HepG2 (cell line): ENCODE data around the gene TFAP2B. TPM values are rescaled to one million over a fixed set of nuclear protein-coding genes. Genes with fewer than 3 reads are reported as not detected.
A peak's percentile ranks its signal among the peaks of the same experiment; 100 is the strongest.

Experiments
- ATAC-seq: fragments of 200-7000 bp; cut with Tn5 transposase; 3 replicates; pipeline ENCODE4 v1.9.1; 2020; ENCODE audit warnings: mild to moderate bottlenecking, moderate library complexity
- BruUV-seq: library from RNA; stranded (reverse); fragments of 400-500 nt; replicated peaks from 2 replicates; lab custom pipeline; 2021; lab: Mats Ljungman, UMichigan
- CTCF ChIA-PET: fragments of 300-600 bp; formaldehyde crosslinking; extraction: SDS; loops from one replicate; lab custom pipeline; 2021; ENCODE audit warnings: low total read pairs, inconsistent platforms, low intra/inter-chr PET ratio; lab: Yijun Ruan, JAX
- POLR2A ChIA-PET: fragments of 350-600 bp; sonication (Branson Sonifier 250); formaldehyde crosslinking; loops from one replicate; lab custom pipeline; 2020; ENCODE audit warnings: antibody characterized with exemption, inconsistent platforms; lab: Yijun Ruan, JAX
- DNase-seq: peaks from one replicate; pipeline ENCODE4 v3.0.0-alpha.2; 2015; ENCODE audit warnings: low spot score
- FAIRE-seq: peaks from 3 replicates; lab custom pipeline; 2011; peaks lifted over from hg19 to GRCh38; lab: Jason Lieb, UNC
- H2AFZ ChIP-seq: one replicate; pipeline ENCODE4 v1.6.1; 2011; ENCODE audit warnings: low read length, inconsistent platforms
- H3K27ac ChIP-seq: fragments of 300-600 bp; 3 replicates; pipeline ENCODE4 v1.8.0; 2011; ENCODE audit warnings: mixed run types, mild to moderate bottlenecking, mixed read lengths, low read length, inconsistent platforms; ENCODE audit not compliant: insufficient read depth; ENCODE audit errors: extremely low read length
- H3K27me3 ChIP-seq, 2 experiments: fragments of 200-600 bp in 1 of 2; 2 replicates in 1 of 2; 3 replicates in 1 of 2; pipeline versions ENCODE4 v1.6.0 to v1.8.0; 2011; ENCODE audit warnings: low read length in 2 of 2, mild to moderate bottlenecking in 2 of 2, moderate library complexity in 2 of 2, inconsistent platforms in 1 of 2; ENCODE audit not compliant: insufficient read depth in 2 of 2, control insufficient read depth in 1 of 2
- H3K36me3 ChIP-seq, 2 experiments: fragments of 200-600 bp in 1 of 2; replicated peaks in 1 of 2; 2 replicates in 1 of 2; 3 replicates in 1 of 2; pipeline versions ENCODE4 v1.5.1 to v1.8.0; 2011; ENCODE audit warnings: low read length in 2 of 2, inconsistent platforms in 1 of 2; ENCODE audit not compliant: insufficient read depth in 2 of 2, control insufficient read depth in 1 of 2
- H3K4me1 ChIP-seq: 2 replicates; pipeline ENCODE4 v1.5.1; 2012; ENCODE audit warnings: low read length, inconsistent platforms; ENCODE audit not compliant: insufficient read depth
- H3K4me2 ChIP-seq: 2 replicates; pipeline ENCODE4 v1.6.0; 2011; ENCODE audit warnings: low read depth, low read length, inconsistent platforms
- H3K4me3 ChIP-seq, 3 experiments: fragments of 200-600 bp in 1 of 3; sonication (generic), shearing (Covaris generic) in 1 of 3; replicated peaks in 1 of 3; 2 replicates each; pipeline ENCODE4 v1.5.1; 2011 to 2016; ENCODE audit warnings: low read length in 3 of 3, inconsistent platforms in 2 of 3, low read depth in 2 of 3, mild to moderate bottlenecking in 2 of 3, control low read depth in 1 of 3, mixed read lengths in 1 of 3; ENCODE audit not compliant: insufficient read depth in 1 of 3
- H3K79me2 ChIP-seq: one replicate; pipeline ENCODE4 v1.6.1; 2011; ENCODE audit warnings: low read length, inconsistent platforms; ENCODE audit not compliant: insufficient read depth
- H3K9ac ChIP-seq: 2 replicates; pipeline ENCODE4 v1.6.0; 2011; ENCODE audit warnings: mild to moderate bottlenecking, low read depth, low read length, inconsistent platforms; ENCODE audit not compliant: insufficient read depth
- H3K9me3 ChIP-seq: 2 replicates; pipeline ENCODE4 v1.5.1; 2012; ENCODE audit warnings: mild to moderate bottlenecking, low read length
- H4K20me1 ChIP-seq: 2 replicates; pipeline ENCODE4 v1.6.0; 2011; ENCODE audit warnings: inconsistent platforms, mild to moderate bottlenecking, low read length, moderate library complexity; ENCODE audit not compliant: insufficient read depth
- CBX2 ChIP-seq, 2 experiments: fragments of 200-600 bp in 1 of 2; sonication (generic); formaldehyde crosslinking in 1 of 2; IDR thresholded peaks; 2 replicates each; pipeline versions ENCODE4 v1.7.0 to v1.8.1; 2018 to 2022; ENCODE audit warnings: low read depth in 2 of 2, low read length in 1 of 2, mild to moderate bottlenecking in 1 of 2, missing genetic modification reagents in 1 of 2
- CTCF ChIP-seq: sonication (generic); formaldehyde crosslinking; IDR thresholded peaks from 2 replicates; pipeline ENCODE4 v1.5.0; 2020; ENCODE audit warnings: mild to moderate bottlenecking, missing genetic modification reagents, moderate library complexity
- DR1 ChIP-seq: sonication (generic); formaldehyde crosslinking; IDR thresholded peaks from 2 replicates; pipeline ENCODE4 v1.8.0; 2021; ENCODE audit warnings: mild to moderate bottlenecking, missing genetic modification reagents, inconsistent platforms
- ETV6 ChIP-seq: sonication (generic); formaldehyde crosslinking; conservative IDR thresholded peaks from 2 replicates; pipeline ENCODE4 v1.4.0; 2020; ENCODE audit warnings: missing genetic modification reagents
- HDAC1 ChIP-seq: sonication (generic); formaldehyde crosslinking; IDR thresholded peaks from 2 replicates; pipeline ENCODE4 v1.5.1; 2020; ENCODE audit warnings: mild to moderate bottlenecking, missing genetic modification reagents
- HMGXB4 ChIP-seq, 2 experiments: sonication (generic) in 1 of 2; formaldehyde crosslinking in 1 of 2; IDR thresholded peaks; 2 replicates each; pipeline versions ENCODE4 v1.4.0 to v1.6.1; 2018 to 2020; ENCODE audit warnings: missing genetic modification reagents in 2 of 2, borderline replicate concordance in 1 of 2, low read depth in 1 of 2, mild to moderate bottlenecking in 1 of 2, missing biosample characterization in 1 of 2
- KDM2A ChIP-seq: sonication (generic); formaldehyde crosslinking; IDR thresholded peaks from 2 replicates; pipeline ENCODE4 v1.4.0; 2020; ENCODE audit warnings: low read depth, missing genetic modification reagents, borderline replicate concordance
- NR3C1 ChIP-seq: sonication (generic); formaldehyde crosslinking; IDR thresholded peaks from 2 replicates; pipeline ENCODE4 v1.4.0; 2020; ENCODE audit warnings: missing genetic modification reagents
- PTBP1 ChIP-seq: fragments of 200-400 bp; formaldehyde crosslinking; IDR thresholded peaks from 2 replicates; pipeline ENCODE4 v1.6.1; 2018; ENCODE audit warnings: low read length, low read depth; ENCODE audit not compliant: poor library complexity, severe bottlenecking
- RAD21 ChIP-seq: fragments of 450-650 bp; formaldehyde crosslinking; IDR thresholded peaks from 2 replicates; pipeline ENCODE4 v1.5.0; 2020; ENCODE audit warnings: mild to moderate bottlenecking
- REL ChIP-seq: sonication (generic); formaldehyde crosslinking; conservative IDR thresholded peaks from 2 replicates; pipeline ENCODE4 v1.8.0; 2022; ENCODE audit warnings: mild to moderate bottlenecking, missing genetic modification reagents, moderate library complexity
- SMC3 ChIP-seq: IDR thresholded peaks from 2 replicates; pipeline ENCODE4 v1.6.1; 2011; ENCODE audit warnings: low read length, improper control_type of control experiment
- STAG1 ChIP-seq: sonication (generic); formaldehyde crosslinking; IDR thresholded peaks from 2 replicates; pipeline ENCODE4 v1.4.0; 2020; ENCODE audit warnings: missing genetic modification reagents
- TEAD3 ChIP-seq: optimal IDR thresholded peaks from 2 replicates; pipeline ENCODE3; 2016; ENCODE audit warnings: borderline replicate concordance
- ZGPAT ChIP-seq: IDR thresholded peaks from 2 replicates; pipeline ENCODE4 v1.6.1; 2016; ENCODE audit warnings: mild to moderate bottlenecking
- ZNF235 ChIP-seq: sonication (generic); formaldehyde crosslinking; IDR thresholded peaks from 2 replicates; pipeline ENCODE4 v1.8.1; 2023; ENCODE audit warnings: mild to moderate bottlenecking, missing genetic modification reagents, borderline replicate concordance
- ZNF605 ChIP-seq: sonication (generic); formaldehyde crosslinking; IDR thresholded peaks from 2 replicates; pipeline ENCODE4 v1.8.0; 2022; ENCODE audit warnings: mild to moderate bottlenecking, missing genetic modification reagents
- ZNF720 ChIP-seq: sonication (generic); formaldehyde crosslinking; IDR thresholded peaks from 2 replicates; pipeline ENCODE4 v1.4.0; 2020; ENCODE audit warnings: missing genetic modification reagents
- ZNF777 ChIP-seq: sonication (generic); formaldehyde crosslinking; IDR thresholded peaks from 2 replicates; pipeline ENCODE4 v1.4.0; 2020; ENCODE audit warnings: missing genetic modification reagents
- WGBS: methylation state at CpG from one replicate; pipeline ENCODE4 v1.1.6; 2017; ENCODE audit warnings: low lambda C conversion rate; 5-methylcytosine and 5-hydroxymethylcytosine counted together
- in situ Hi-C: cut with HindIII; loops from 2 replicates; pipeline ENCODE4 v1.10.0; 2017; ENCODE audit warnings: low pct_unique_long_range_greater_than_20kb; ENCODE audit not compliant: extremely low pct_ligation_motif_present
- intact Hi-C: fragments of 100-400 bp; cut with micrococcal nuclease; formaldehyde crosslinking; loops from one replicate; pipeline ENCODE4 v1.10.0; 2022; ENCODE audit not compliant: unreplicated experiment
- polyA plus RNA-seq, 8 experiments: library from polyadenylated mRNA; depleted of rRNA in 3 of 8; stranded (reverse) in 7 of 8; unstranded in 1 of 8; fragments of >200 nt; fragmentation: Illumina TruSeq in 4 of 8; extraction: Trizol in 4 of 8; gene quantifications; 2 replicates each; pipeline versions ENCODE4 v1.2.1 to v1.2.3, GENCODE V29; 2011 to 2016; ENCODE audit warnings: low read depth in 4 of 8, missing spikeins in 1 of 8, mixed read lengths in 1 of 8; ENCODE audit not compliant: insufficient read depth in 1 of 8
- total RNA-seq, 5 experiments: library from RNA; depleted of rRNA; stranded (reverse); fragments of >200 nt; fragmentation: Illumina TruSeq; extraction: Trizol; gene quantifications; 2 replicates each; pipeline ENCODE4 v1.2.3, GENCODE V29; 2016; ENCODE audit warnings: low read depth in 1 of 5

The TFAP2B gene
- total and polyA plus RNA-seq, 2 of the 13 experiments (the other 11 are each of a cell fraction or from before 2014, with no cell fraction given): not detected

- FAIRE-seq (peak; percentile 94), ATAC-seq (peak; percentile 93), DNase-seq (peak; percentile 67)
- H3K9me3 ChIP-seq: no peaks in the 10 kb centered on the region
- intact Hi-C loops: loop anchor here (1.0 to 5.0 kb wide), 6 partner anchors 620 to 1233 kb away; no protein-coding TSS in a partner anchor
- 1% methylated on average over 14 of the region's 14 CpGs for WGBS
- H3K27ac ChIP-seq: no peak overlapping the region
- H3K79me2 ChIP-seq: no peaks in the 10 kb centered on the region
- H3K9ac ChIP-seq: peak overlapping the region; percentile 62
- POLR2A ChIA-PET: no interaction called here
- in situ Hi-C loops: loop anchor here (5.0 to 10.0 kb wide), 3 partner anchors 539 to 1206 kb away; no protein-coding TSS in a partner anchor
- no TSS peak for BruUV-seq
- peak overlapping the region; percentile 43 to 90 (median 62); a peak in 5 of 6 replicates for H3K4me3 ChIP-seq
- CTCF ChIA-PET: interaction anchor here (0.7 to 3.2 kb wide), 9 partner anchors 534 to 1233 kb away, joined by 3 to 34 read pairs (median 5); no protein-coding TSS in a partner anchor
- peak overlapping the region; percentile 87 for H3K4me2 ChIP-seq
- no peaks in the 10 kb centered on the region for H4K20me1 ChIP-seq
- H3K27me3 ChIP-seq: peaks cover 5 to 34% of the 10 kb centered on the region in 2 experiments
- H2AFZ ChIP-seq: peak overlapping the region; percentile 96
- H3K4me1 ChIP-seq: no peaks in the 10 kb centered on the region
- no peaks in the 10 kb centered on the region for H3K36me3 ChIP-seq
- TF ChIP-seq HDAC1 (CRISPR knock-in tag) (no peak), ZNF605 (CRISPR knock-in tag) (no peak), RAD21 (CRISPR knock-in tag) (peak; percentile 76), CTCF (CRISPR knock-in tag) (peak; percentile 87), ZGPAT (CRISPR knock-in tag) (no peak), CBX2 (IDR thresholded peaks at IDR 0.05; ENCODE audit: low read depth, low read length) (peak; percentile 17; the same call in 1 of the 2 replicates), CBX2 (CRISPR knock-in tag; IDR thresholded peaks at IDR 0.05; ENCODE audit: low read depth) (no peak), TEAD3 (CRISPR knock-in tag) (peak; percentile 63), STAG1 (CRISPR knock-in tag) (peak; percentile 91), ZNF777 (CRISPR knock-in tag) (no peak), ZNF720 (CRISPR knock-in tag) (no peak), HMGXB4 (CRISPR knock-in tag; IDR thresholded peaks at IDR 0.05; ENCODE audit: borderline replicate concordance in 1 of 2, low read depth in 1 of 2) (0 out of 4 replicates have a peak, but pooled peaks of 1 of the 2 experiments have one; percentile 17), NR3C1 (CRISPR knock-in tag) (no peak), SMC3 (peak; percentile 91), DR1 (CRISPR knock-in tag) (no peak), REL (no peak), ETV6 (CRISPR knock-in tag) (no peak), ZNF235 (CRISPR knock-in tag) (no peak), PTBP1 (no peak), KDM2A (CRISPR knock-in tag) (0 out of 2 replicates have a peak, but pooled peaks have one; percentile 20)
These were observed 2.5 kb upstream of the TFAP2B start for GRCh38 chr6:50816115-50816675.
